K562 (cell line): ENCODE data around the gene DBH. TPM values are rescaled to one million over a fixed set of nuclear protein-coding genes. Genes with fewer than 3 reads are reported as not detected.

Experiments used
- ATAC-seq: fragments of 200-7000 bp; cut with Tn5 transposase; 3 replicates; pipeline ENCODE4 v1.9.1; 2020; ENCODE audit warnings: moderate library complexity
- BruUV-seq: library from RNA; stranded (reverse); fragments of 400-500 nt; replicated peaks from 2 replicates; lab custom pipeline; 2021; lab: Mats Ljungman, UMichigan
- CTCF ChIA-PET: fragments of 300-600 bp; formaldehyde crosslinking; extraction: SDS; loops from one replicate; lab custom pipeline; 2021; ENCODE audit warnings: low intra/inter-chr PET ratio; lab: Yijun Ruan, JAX
- POLR2A ChIA-PET: fragments of 300-600, 350-650 bp; sonication (Branson Sonifier 250); formaldehyde crosslinking; extraction: SDS; loops from one replicate; lab custom pipeline; 2021; ENCODE audit warnings: antibody characterized with exemption, inconsistent platforms; lab: Yijun Ruan, JAX
- DNase-seq, 4 experiments: peaks; one replicate each; pipeline versions ENCODE4 v3.0.0 to v3.0.0-alpha.2; 2011 to 2018; ENCODE audit warnings: low spot score in 3 of 4, mixed read lengths in 3 of 4; ENCODE audit errors: extremely low read depth in 1 of 4
- FAIRE-seq: peaks from 2 replicates; lab custom pipeline; 2011; peaks lifted over from hg19 to GRCh38; lab: Jason Lieb, UNC
- H2AFZ ChIP-seq: 2 replicates; pipeline ENCODE4 v1.6.0; 2011; ENCODE audit warnings: low read depth, low read length, control low read depth, inconsistent platforms
- H3K27ac ChIP-seq: fragments of 200-600 bp; 3 replicates; pipeline ENCODE4 v1.8.0; 2011; ENCODE audit warnings: low read depth, mild to moderate bottlenecking, control low read depth, inconsistent platforms, low read length, moderate library complexity, mixed read lengths; ENCODE audit errors: extremely low read depth
- H3K27me3 ChIP-seq, 2 experiments: fragments of 300-600 bp in 1 of 2; 2 replicates in 1 of 2; 3 replicates in 1 of 2; pipeline versions ENCODE4 v1.6.0 to v1.8.0; 2011; ENCODE audit warnings: inconsistent platforms in 2 of 2, low read length in 2 of 2, mild to moderate bottlenecking in 1 of 2, mixed read lengths in 1 of 2, moderate library complexity in 1 of 2; ENCODE audit not compliant: control insufficient read depth in 2 of 2, insufficient read depth in 2 of 2
- H3K36me3 ChIP-seq: fragments of 300-600 bp; 3 replicates; pipeline ENCODE4 v1.8.0; 2011; ENCODE audit warnings: mild to moderate bottlenecking, low read length, inconsistent platforms; ENCODE audit not compliant: control insufficient read depth, insufficient read depth
- H3K4me1 ChIP-seq, 2 experiments: fragments of 200-600 bp in 1 of 2; replicated peaks in 1 of 2; 2 replicates in 1 of 2; 3 replicates in 1 of 2; pipeline versions ENCODE4 v1.5.1 to v1.8.0; 2011; ENCODE audit warnings: inconsistent platforms in 2 of 2, low read length in 2 of 2, mild to moderate bottlenecking in 1 of 2, mixed read lengths in 1 of 2, moderate library complexity in 1 of 2; ENCODE audit not compliant: control insufficient read depth in 2 of 2, insufficient read depth in 2 of 2
- H3K4me2 ChIP-seq: 2 replicates; pipeline ENCODE4 v1.6.1; 2011; ENCODE audit warnings: low read length, control low read depth, inconsistent platforms, mixed read lengths; ENCODE audit not compliant: insufficient read depth
- H3K4me3 ChIP-seq: fragments of 200-600 bp; sonication (generic), shearing (Covaris generic); 2 replicates; pipeline ENCODE4 v1.5.1; 2016; ENCODE audit warnings: control low read depth, inconsistent platforms
- H3K79me2 ChIP-seq: fragments of 200-600 bp; 3 replicates; pipeline ENCODE4 v1.8.0; 2011; ENCODE audit warnings: low read length, inconsistent platforms; ENCODE audit not compliant: control insufficient read depth, insufficient read depth
- H3K9ac ChIP-seq, 2 experiments: 2 replicates each; pipeline versions ENCODE4 v1.6.0 to v1.6.1; 2011; ENCODE audit warnings: low read depth in 2 of 2, low read length in 2 of 2, control low read depth in 1 of 2, inconsistent platforms in 1 of 2, mild to moderate bottlenecking in 1 of 2, mixed read lengths in 1 of 2; ENCODE audit not compliant: insufficient read depth in 1 of 2
- H3K9me1 ChIP-seq: one replicate; pipeline ENCODE4 v1.6.0; 2011; ENCODE audit warnings: inconsistent platforms, mild to moderate bottlenecking, low read length, moderate library complexity; ENCODE audit not compliant: control insufficient read depth, insufficient read depth
- H3K9me3 ChIP-seq: replicated peaks from 2 replicates; pipeline ENCODE4 v1.5.1; 2011; ENCODE audit warnings: low read depth, low read length, inconsistent platforms; ENCODE audit not compliant: control insufficient read depth, insufficient read depth
- H4K20me1 ChIP-seq: replicated peaks from 2 replicates; pipeline ENCODE4 v1.6.1; 2011; ENCODE audit warnings: low read length, inconsistent platforms, mixed read lengths; ENCODE audit not compliant: control insufficient read depth, insufficient read depth
- CREB3 ChIP-seq: fragments of 450-650 bp; conservative IDR thresholded peaks from 2 replicates; pipeline ENCODE4 v1.6.1; 2016; ENCODE audit warnings: missing genetic modification characterization, low read depth, mild to moderate bottlenecking, missing compliant biosample characterization, moderate library complexity
- CXXC5 ChIP-seq: fragments of 250-450 bp; sonication (Bioruptor Pico); IDR thresholded peaks from 2 replicates; pipeline ENCODE4 v1.8.0; 2022; ENCODE audit warnings: inconsistent platforms, mild to moderate bottlenecking, moderate library complexity
- ERF ChIP-seq: fragments of 450-650 bp; formaldehyde crosslinking; IDR thresholded peaks from 2 replicates; pipeline ENCODE4 v1.4.0; 2020; ENCODE audit warnings: mild to moderate bottlenecking, mixed read lengths
- HDAC6 ChIP-seq: IDR thresholded peaks from 2 replicates; pipeline ENCODE4 v1.6.1; 2012; ENCODE audit warnings: low read depth, mild to moderate bottlenecking, control low read depth, inconsistent platforms, low read length, moderate library complexity
- HDAC8 ChIP-seq: fragments of 450-650 bp; IDR thresholded peaks from 2 replicates; pipeline ENCODE4 v1.6.1; 2016; ENCODE audit warnings: mild to moderate bottlenecking, missing genetic modification characterization, moderate library complexity, missing compliant biosample characterization
- MEF2A ChIP-seq: IDR thresholded peaks from 2 replicates; pipeline ENCODE4 v1.6.1; 2011; ENCODE audit warnings: low read depth, mild to moderate bottlenecking, low read length, moderate library complexity; ENCODE audit not compliant: control insufficient read depth
- MIER1 ChIP-seq: fragments of 450-650 bp; IDR thresholded peaks from 2 replicates; pipeline ENCODE4 v1.6.1; 2016; ENCODE audit warnings: antibody characterized with exemption, mild to moderate bottlenecking, low read depth
- NR2C2 ChIP-seq, 2 experiments: fragments of 200-800 bp in 1 of 2; sonication (Bioruptor generic) in 1 of 2; sonication (generic) in 1 of 2; formaldehyde crosslinking in 1 of 2; IDR thresholded peaks; 2 replicates each; pipeline versions ENCODE4 v1.6.1 to v1.8.0; 2016 to 2022; ENCODE audit warnings: mild to moderate bottlenecking in 1 of 2, missing compliant biosample characterization in 1 of 2, missing genetic modification characterization in 1 of 2, missing genetic modification reagents in 1 of 2
- POLR2A ChIP-seq: fragments of 450-650 bp; conservative IDR thresholded peaks from 2 replicates; pipeline ENCODE4 v1.6.1; 2016
- RBM25 ChIP-seq: fragments of 200-400 bp; formaldehyde crosslinking; IDR thresholded peaks from 2 replicates; pipeline ENCODE4 v1.6.1; 2018; ENCODE audit warnings: low read length, low read depth, moderate library complexity; ENCODE audit not compliant: severe bottlenecking
- STAT5B ChIP-seq: fragments of 250-450 bp; sonication (Bioruptor Pico); IDR thresholded peaks from 2 replicates; pipeline ENCODE4 v1.8.0; 2021; ENCODE audit warnings: mild to moderate bottlenecking, inconsistent platforms
- TEAD4 ChIP-seq, 2 experiments: sonication (generic) in 1 of 2; formaldehyde crosslinking in 1 of 2; IDR thresholded peaks; 2 replicates each; pipeline versions ENCODE4 v1.6.1 to v1.8.0; 2012 to 2022; ENCODE audit warnings: borderline replicate concordance in 1 of 2, inconsistent platforms in 1 of 2, low read length in 1 of 2, mild to moderate bottlenecking in 1 of 2, missing genetic modification reagents in 1 of 2
- ZFX ChIP-seq: sonication (generic); formaldehyde crosslinking; IDR thresholded peaks from 2 replicates; pipeline ENCODE4 v1.8.0; 2022; ENCODE audit warnings: mild to moderate bottlenecking, missing genetic modification reagents, moderate library complexity
- ZMIZ1 ChIP-seq, 2 experiments: fragments of 150-350 bp in 1 of 2; IDR thresholded peaks; 2 replicates each; pipeline ENCODE4 v1.6.1; 2012 to 2016; ENCODE audit warnings: low read depth in 2 of 2, low read length in 2 of 2, mild to moderate bottlenecking in 1 of 2, moderate library complexity in 1 of 2
- ZNF699 ChIP-seq: fragments of 250-450 bp; sonication (Bioruptor Pico); IDR thresholded peaks from 2 replicates; pipeline ENCODE4 v1.8.0; 2021; ENCODE audit warnings: mild to moderate bottlenecking, moderate library complexity; ENCODE audit not compliant: insufficient replicate concordance
- WGBS: fragments of 100-300 bp; shearing (Covaris generic); methylation state at CpG from one replicate; pipeline ENCODE4 v1.1.6; 2016; ENCODE audit warnings: low coverage, mixed read lengths; ENCODE audit not compliant: insufficient coverage; ENCODE audit errors: missing lambda C conversion rate; 5-methylcytosine and 5-hydroxymethylcytosine counted together
- in situ Hi-C: fragments of 300-500 bp; cut with MboI; formaldehyde crosslinking; loops from 4 replicates; pipeline ENCODE4 v1.15.0; 2018; ENCODE audit warnings: inconsistent platforms, mixed read lengths
- intact Hi-C: fragments of 100-400 bp; cut with micrococcal nuclease; formaldehyde crosslinking; loops from 2 replicates; pipeline ENCODE4 v1.14.2; 2022
- polyA plus RNA-seq, 8 experiments: library from polyadenylated mRNA; depleted of rRNA in 4 of 8; stranded (reverse) in 5 of 8; unstranded in 3 of 8; fragments of >200 nt; fragmentation: Nextera tagmentation in 2 of 8; fragmentation: Illumina TruSeq in 1 of 8; extraction: Ambion mirVana in 2 of 8; extraction: Trizol in 1 of 8; gene quantifications; 2 replicates each; pipeline versions ENCODE4 v1.2.1 to v1.2.3, GENCODE V29; 2011 to 2014; ENCODE audit warnings: inconsistent platforms in 1 of 8, missing spikeins in 1 of 8
- total RNA-seq, 7 experiments: library from RNA; depleted of rRNA in 6 of 7; stranded (reverse); fragments of >200 nt in 6 of 7; fragmentation: Illumina TruSeq in 2 of 7; extraction: Trizol in 2 of 7; gene quantifications; 2 replicates each; pipeline versions ENCODE4 v1.2.1 to v1.2.3, GENCODE V29; 2011 to 2021; ENCODE audit warnings: low replicate concordance in 1 of 7

DBH gene
- total and polyA plus RNA-seq, 9 of the 15 experiments (the other 6 are each of a cell fraction or from before 2014, with no cell fraction given): not detected

- TF ChIP-seq CREB3 (no peak), HDAC6 (no peak), NR2C2 (CRISPR knock-in tag; IDR thresholded peaks at IDR 0.05) (no peak), NR2C2 (tag; IDR thresholded peaks at IDR 0.05) (no peak), CXXC5 (CRISPR knock-in tag) (no peak), STAT5B (CRISPR knock-in tag) (no peak), ERF (CRISPR knock-in tag) (no peak), POLR2A (no peak)
- TF ChIP-seq, all 486 proteins: peak for 0
Measured at GRCh38 chr9:133607976-133608375, 28.2 kb upstream of the DBH start (continued).

- ATAC-seq (no peak), FAIRE-seq (no peak), DNase-seq (no peak)
- no peaks in the 10 kb centered on the region for H3K9me1 ChIP-seq
- H2AFZ ChIP-seq: no peak overlapping the region
- H3K9ac ChIP-seq: no peak overlapping the region
- peaks cover 0 to 12% of the 10 kb centered on the region in 2 experiments; a peak in 2 of 5 replicates for H3K4me1 ChIP-seq
- TF ChIP-seq ZFX (CRISPR knock-in tag) (no peak), TEAD4 (IDR thresholded peaks at IDR 0.05; ENCODE audit: low read length) (no peak), TEAD4 (CRISPR knock-in tag; IDR thresholded peaks at IDR 0.05; ENCODE audit: borderline replicate concordance) (no peak), RBM25 (peak; percentile 53), ZMIZ1 (IDR thresholded peaks at IDR 0.05; ENCODE audit: low read depth in 2 of 2, low read length in 2 of 2) (no peak), MIER1 (no peak), MEF2A (no peak), HDAC8 (tag) (no peak), ZNF699 (CRISPR knock-in tag) (no peak)
- no peaks in the 10 kb centered on the region for H3K36me3 ChIP-seq
- peaks cover 14% of the 10 kb centered on the region for H4K20me1 ChIP-seq
- H3K27me3 ChIP-seq: peaks cover 5 to 48% of the 10 kb centered on the region in 2 experiments; a peak in 4 of 5 replicates
- intact Hi-C loops: no loop called here
- H3K79me2 ChIP-seq: no peaks in the 10 kb centered on the region
- H3K9me3 ChIP-seq: no peaks in the 10 kb centered on the region
- no peak overlapping the region for H3K4me3 ChIP-seq
- POLR2A ChIA-PET: interaction anchor here (0.6 kb wide), 1 partner anchor 35 kb away, joined by 4 read pairs; no protein-coding TSS in a partner anchor
- 2% methylated on average over 4 of the region's 7 CpGs for WGBS
- in situ Hi-C loops: no loop called here
- H3K27ac ChIP-seq: no peak overlapping the region
- CTCF ChIA-PET: no interaction called here
- no peak overlapping the region for H3K4me2 ChIP-seq
- BruUV-seq: no TSS peak
Measured at GRCh38 chr9:133608382-133608781, 27.8 kb upstream of the DBH start.
